Measurements from ENCODE around the gene LRRIQ3. TPM values are rescaled to one million over a fixed set of nuclear protein-coding genes. Genes with fewer than 3 reads are reported as not detected.

LRRIQ3 gene
- total RNA-seq, 1 experiment from 2014 or later: 0.46 TPM

GRCh38 chr1:74245168-74245772, 47.3 kb upstream of the LRRIQ3 start:
- peaks cover 16% of the 10 kb centered on the region for H3K36me3 Mint-ChIP-seq
- peak overlapping the region; percentile 22; the same call in 1 of the 2 replicates for H3K4me3 Mint-ChIP-seq
- CTCF ChIA-PET: interaction anchor here (1.6 kb wide), 1 partner anchor 26 kb away, joined by 5 read pairs; no protein-coding TSS in a partner anchor
- no peak for TF ChIP-seq NR1H2 (CRISPR knock-in tag; IDR thresholded peaks at IDR 0.05)
- peak; percentile 28; the same call in 1 of the 2 replicates for TF ChIP-seq ZNF423 (CRISPR knock-in tag; IDR thresholded peaks at IDR 0.05)
- no peak overlapping the region for H3K27ac Mint-ChIP-seq
- peaks cover 24% of the 10 kb centered on the region for H3K4me1 Mint-ChIP-seq
- ATAC-seq (peak; percentile 97), DNase-seq (ENCODE audit: low spot score) (peak; percentile 49)
- peaks cover 84% of the 10 kb centered on the region for H3K27me3 Mint-ChIP-seq (ENCODE audit: low read depth)
- H3K9me3 Mint-ChIP-seq: peaks cover 25% of the 10 kb centered on the region
- POLR2A ChIA-PET: no interaction called here

- CTCF ChIA-PET: no interaction called here
Measured at GRCh38 chr1:74237787-74238186, 39.8 kb upstream of the LRRIQ3 start.

GRCh38 chr1:74237035-74237434, 39.1 kb upstream of the LRRIQ3 start:
- no peaks in the 10 kb centered on the region for H3K36me3 Mint-ChIP-seq
- peaks cover 38% of the 10 kb centered on the region for H3K27me3 Mint-ChIP-seq (ENCODE audit: low read depth)
- DNase-seq (ENCODE audit: low spot score): no peak
- no peak for ATAC-seq
- H3K4me3 Mint-ChIP-seq: no peak overlapping the region
- POLR2A ChIA-PET: no interaction called here
- TF ChIP-seq SP1 (CRISPR knock-in tag; conservative IDR thresholded peaks at IDR 0.05) (no peak), CBFB (CRISPR knock-in tag; IDR thresholded peaks at IDR 0.05; ENCODE audit: low read depth) (no peak), TEAD1 (CRISPR knock-in tag; IDR thresholded peaks at IDR 0.05) (no peak), CDX4 (CRISPR knock-in tag; IDR thresholded peaks at IDR 0.05; ENCODE audit: borderline replicate concordance) (no peak), NR2C2 (CRISPR knock-in tag; IDR thresholded peaks at IDR 0.05) (no peak), RORB (CRISPR knock-in tag; IDR thresholded peaks at IDR 0.05) (no peak)
- H3K27ac Mint-ChIP-seq: no peak overlapping the region
- no peaks in the 10 kb centered on the region; the same call in 1 of the 2 replicates for H3K9me3 Mint-ChIP-seq
- CTCF ChIA-PET: no interaction called here
- H3K4me1 Mint-ChIP-seq: no peaks in the 10 kb centered on the region

More at GRCh38 chr1:74237787-74238186, 39.8 kb upstream of the LRRIQ3 start:
- Mint-ChIP-seq H3K4me3 (no peak overlapping the region), H3K4me1 (no peaks in the 10 kb centered on the region), H3K9me3 (no peaks in the 10 kb centered on the region; the same call in 1 of the 2 replicates), H3K36me3 (no peaks in the 10 kb centered on the region), H3K27ac (no peak overlapping the region), H3K27me3 (ENCODE audit: low read depth) (peaks cover 43% of the 10 kb centered on the region)
- DNase-seq (ENCODE audit: low spot score): no peak
- ATAC-seq: no peak
- TF ChIP-seq ZNF423 (CRISPR knock-in tag; IDR thresholded peaks at IDR 0.05) (no peak), E2F5 (CRISPR knock-in tag; IDR thresholded peaks at IDR 0.05) (no peak), ZMAT4 (CRISPR knock-in tag; IDR thresholded peaks at IDR 0.05) (no peak)
- POLR2A ChIA-PET: no interaction called here

- no peak overlapping the region for H3K27ac Mint-ChIP-seq
- DNase-seq (ENCODE audit: low spot score) (no peak), ATAC-seq (no peak)
- H3K9me3 Mint-ChIP-seq: no peaks in the 10 kb centered on the region; the same call in 1 of the 2 replicates
- H3K4me3 Mint-ChIP-seq: no peak overlapping the region
- no peaks in the 10 kb centered on the region for H3K4me1 Mint-ChIP-seq
- H3K36me3 Mint-ChIP-seq: no peaks in the 10 kb centered on the region
- peaks cover 32% of the 10 kb centered on the region for H3K27me3 Mint-ChIP-seq (ENCODE audit: low read depth)
- TF ChIP-seq NR2C2 (CRISPR knock-in tag; IDR thresholded peaks at IDR 0.05): no peak
- TF ChIP-seq E2F4 (CRISPR knock-in tag; IDR thresholded peaks at IDR 0.05; ENCODE audit: borderline replicate concordance, low read depth): no peak
- TF ChIP-seq NR1H2 (CRISPR knock-in tag; IDR thresholded peaks at IDR 0.05): no peak
- POLR2A ChIA-PET: no interaction called here
- CTCF ChIA-PET: no interaction called here
Measured at GRCh38 chr1:74236440-74236839, 38.5 kb upstream of the LRRIQ3 start.

GRCh38 chr1:74235153-74235552, 37.2 kb upstream of the LRRIQ3 start, which contains the start of gene TNNI3K:
Gene TNNI3K, plus strand, starts transcription at chr1:74235387. Its CDS starts 65 bp downstream, at chr1:74235452.
- H3K36me3 Mint-ChIP-seq: no peaks in the 10 kb centered on the region
- no peak for ATAC-seq
- H3K9me3 Mint-ChIP-seq: no peaks in the 10 kb centered on the region
- peaks cover 28% of the 10 kb centered on the region for H3K27me3 Mint-ChIP-seq (ENCODE audit: low read depth)
- H3K27ac Mint-ChIP-seq: no peak within 1 kb of the TSS
- ChIA-PET POLR2A (no interaction called here), CTCF (no interaction called here)
- H3K4me3 Mint-ChIP-seq: no peak within 1 kb of the TSS
- DNase-seq (ENCODE audit: low spot score): no peak
- H3K4me1 Mint-ChIP-seq: no peaks in the 10 kb centered on the region
- TF ChIP-seq FOXJ3 (CRISPR knock-in tag; IDR thresholded peaks at IDR 0.05; ENCODE audit: borderline replicate concordance) (no peak), ZNF425 (CRISPR knock-in tag; conservative IDR thresholded peaks at IDR 0.05) (no peak), SMAD4 (CRISPR knock-in tag; IDR thresholded peaks at IDR 0.05) (no peak), ZNF396 (CRISPR knock-in tag; IDR thresholded peaks at IDR 0.05; ENCODE audit: borderline replicate concordance) (no peak), OVOL2 (CRISPR knock-in tag; IDR thresholded peaks at IDR 0.05; ENCODE audit: borderline replicate concordance) (no peak), ZBTB43 (CRISPR knock-in tag; IDR thresholded peaks at IDR 0.05) (no peak), SP1 (CRISPR knock-in tag; conservative IDR thresholded peaks at IDR 0.05) (no peak), ETV6 (CRISPR knock-in tag; IDR thresholded peaks at IDR 0.05) (no peak), RELA (CRISPR knock-in tag; IDR thresholded peaks at IDR 0.05; ENCODE audit: borderline replicate concordance) (no peak)

Measured in WTC11 (cell line).